HG03558 (cell line): Measurements from ENCODE around the gene NAB2.

Experiments used
- ATAC-seq: cut with Tn5 transposase; IDR thresholded peaks from one replicate; pipeline ENCODE4 v1.9.1; 2021; ENCODE audit warnings: moderate number of reproducible peaks; ENCODE audit not compliant: unreplicated experiment; ENCODE audit errors: extremely low read depth

Gene NAB2

GRCh38 chr12:57130941-57131340 lies 42.0 kb downstream of the NAB2 start:
- no peak for ATAC-seq

- ATAC-seq: no peak
These were observed 43.2 kb downstream of the NAB2 start for GRCh38 chr12:57131896-57132744.

- no peak for ATAC-seq
These were observed 44.2 kb downstream of the NAB2 start for GRCh38 chr12:57133013-57133569.

- ATAC-seq: no peak
These were observed 45.0 kb downstream of the NAB2 start for GRCh38 chr12:57133916-57134315.

- ATAC-seq: no peak
These were observed 46.0 kb downstream of the NAB2 start for GRCh38 chr12:57134949-57135348.

GRCh38 chr12:57135527-57136326 lies 46.8 kb downstream of the NAB2 start:
- ATAC-seq: no peak

- no peak for ATAC-seq
These were observed 49.8 kb downstream of the NAB2 start for GRCh38 chr12:57138526-57139272.

GRCh38 chr12:57139796-57140649 lies 51.1 kb downstream of the NAB2 start:
- ATAC-seq: no peak

GRCh38 chr12:57141249-57141648 lies 52.3 kb downstream of the NAB2 start:
- no peak for ATAC-seq

- no peak for ATAC-seq
These were observed 53.2 kb downstream of the NAB2 start for GRCh38 chr12:57142121-57142520.

- ATAC-seq: no peak
These were observed 53.8 kb downstream of the NAB2 start for GRCh38 chr12:57142727-57143126.

- no peak for ATAC-seq
These were observed 54.5 kb downstream of the NAB2 start for GRCh38 chr12:57143454-57143853.
